NCI-H524 treated with DMSO at 0.1 percent for 48 hours (cell line): ENCODE measurements around the gene MAGEA9.
"Not testable (repeated sequence)": the region's sequence is repeated elsewhere in the genome, so short reads cannot be mapped to it uniquely, and the experiment has no call there.

ENCODE experiments used
- DNase-seq: peaks from one replicate; lab custom pipeline; 2025; lab: John Stamatoyannopoulos, UW

Gene MAGEA9, protein sequence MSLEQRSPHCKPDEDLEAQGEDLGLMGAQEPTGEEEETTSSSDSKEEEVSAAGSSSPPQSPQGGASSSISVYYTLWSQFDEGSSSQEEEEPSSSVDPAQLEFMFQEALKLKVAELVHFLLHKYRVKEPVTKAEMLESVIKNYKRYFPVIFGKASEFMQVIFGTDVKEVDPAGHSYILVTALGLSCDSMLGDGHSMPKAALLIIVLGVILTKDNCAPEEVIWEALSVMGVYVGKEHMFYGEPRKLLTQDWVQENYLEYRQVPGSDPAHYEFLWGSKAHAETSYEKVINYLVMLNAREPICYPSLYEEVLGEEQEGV

GRCh38 chrX:149781727-149782126 lies at the start of gene MAGEA9:
MAGEA9 (plus strand) TSS chrX:149781930; CDS start chrX:149786211, 4,281 bp downstream.
- DNase-seq = not testable (repeated sequence)

- not testable (repeated sequence) for DNase-seq
Observed at GRCh38 chrX:149742269-149742668, 39.5 kb upstream of the MAGEA9 start.

DNA sequence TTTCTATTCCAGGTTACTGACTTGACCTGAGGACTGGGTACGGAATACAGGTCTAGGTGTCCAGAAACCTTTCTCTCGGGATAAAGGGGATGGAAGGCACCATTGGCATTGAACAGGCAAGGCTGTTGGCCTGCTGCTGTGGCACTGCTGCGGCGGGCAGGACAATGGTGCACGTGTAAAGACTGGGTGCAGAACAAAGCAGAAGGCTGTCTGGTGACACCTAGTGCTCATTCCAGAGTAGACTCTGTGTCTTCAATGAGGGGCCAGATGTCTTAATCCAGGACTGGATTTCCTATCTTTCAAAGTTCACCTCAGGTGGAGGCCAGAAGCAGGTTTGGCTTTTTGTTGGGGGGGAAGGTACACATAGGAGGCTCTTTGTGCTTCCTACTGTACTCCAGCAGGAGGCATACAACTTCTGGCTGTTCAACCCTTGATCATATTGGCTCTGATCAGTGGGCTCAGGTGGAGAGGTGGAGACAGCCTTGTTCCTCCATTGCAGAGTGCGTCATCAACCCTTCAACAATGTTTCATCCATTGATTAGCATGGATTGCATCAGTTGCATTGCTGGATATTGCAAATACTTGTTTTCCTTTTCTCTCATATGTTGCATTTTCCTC lies 35.2 kb upstream of the MAGEA9 start:
- not testable (repeated sequence) for DNase-seq

DNA sequence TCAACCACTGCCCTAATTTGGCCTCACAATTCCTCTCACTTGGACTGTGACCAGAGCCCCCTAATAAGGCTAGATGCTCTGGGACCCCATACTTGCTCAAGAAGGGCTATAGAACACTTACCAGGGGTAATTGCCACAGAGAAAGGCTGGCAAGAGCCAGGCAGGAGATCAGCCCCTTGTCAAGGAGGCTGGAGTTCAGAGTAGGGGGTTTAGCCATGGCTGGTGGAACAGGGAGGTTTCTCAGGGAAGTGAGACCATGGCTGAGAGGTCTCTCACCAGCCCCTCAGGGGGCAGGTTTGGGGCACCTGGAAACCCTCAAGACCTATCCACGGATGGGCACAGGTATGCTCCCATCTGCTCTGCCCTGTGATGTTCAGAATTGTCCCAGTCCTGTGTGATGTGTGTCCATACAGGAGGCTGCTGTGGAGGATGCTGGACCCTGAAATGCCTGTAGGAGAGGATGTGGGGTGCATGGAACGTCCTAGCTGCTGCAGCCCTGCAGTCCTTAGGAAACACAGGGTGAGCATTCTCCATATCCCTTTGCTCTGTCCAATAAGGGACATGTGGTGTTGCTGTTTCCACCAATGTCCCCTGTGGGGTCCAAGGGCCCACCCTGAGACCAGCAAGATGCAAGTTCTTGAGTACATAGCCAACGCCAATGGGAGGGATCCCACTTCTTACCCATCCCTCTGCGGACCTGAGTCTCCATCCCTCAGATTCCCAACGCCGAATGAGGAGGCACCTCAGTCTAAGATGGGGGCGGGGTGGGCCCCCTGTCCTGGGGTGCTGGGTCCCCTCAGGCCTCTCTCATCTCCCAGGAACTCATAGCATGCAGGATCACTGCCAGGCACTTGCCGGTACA lies 24.3 kb upstream of the MAGEA9 start:
- no peak for DNase-seq

DNA sequence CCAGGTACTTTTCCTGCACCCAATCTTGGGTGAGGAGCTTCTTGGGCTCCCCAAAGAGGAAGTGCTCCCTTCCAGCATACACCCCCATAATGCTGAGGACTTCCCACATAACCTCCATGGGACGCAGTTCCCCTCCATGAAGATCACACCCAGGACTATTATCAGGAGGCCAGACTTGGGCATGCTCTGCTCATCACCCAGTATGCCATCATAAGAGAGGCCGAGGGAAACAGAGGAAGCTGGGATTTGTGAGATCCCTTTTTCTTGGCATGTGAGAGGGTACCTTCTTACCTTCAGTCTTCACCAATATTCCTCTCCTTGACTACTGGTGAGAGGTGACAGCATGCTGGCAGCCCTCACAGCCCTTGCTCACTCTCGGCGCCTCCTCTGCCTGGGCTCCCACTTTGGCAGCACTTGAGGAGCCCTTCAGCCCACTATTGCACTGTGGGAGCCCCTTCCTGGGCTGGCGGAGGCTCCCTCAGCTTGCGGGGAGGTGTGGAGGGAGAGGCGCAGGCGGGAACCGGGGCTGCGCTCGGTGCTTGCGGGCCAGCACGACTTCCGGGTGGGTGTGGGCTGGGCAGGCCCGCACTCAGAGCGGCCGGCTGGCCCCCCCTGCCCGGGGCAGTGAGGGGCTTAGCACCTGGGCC lies 23.5 kb upstream of the MAGEA9 start:
- DNase-seq = no peak

GRCh38 chrX:149758715-149759078 lies 23.0 kb upstream of the MAGEA9 start:
- not testable (repeated sequence) for DNase-seq

- no peak for DNase-seq
Observed at GRCh38 chrX:149759824-149760223, 21.9 kb upstream of the MAGEA9 start.

DNA sequence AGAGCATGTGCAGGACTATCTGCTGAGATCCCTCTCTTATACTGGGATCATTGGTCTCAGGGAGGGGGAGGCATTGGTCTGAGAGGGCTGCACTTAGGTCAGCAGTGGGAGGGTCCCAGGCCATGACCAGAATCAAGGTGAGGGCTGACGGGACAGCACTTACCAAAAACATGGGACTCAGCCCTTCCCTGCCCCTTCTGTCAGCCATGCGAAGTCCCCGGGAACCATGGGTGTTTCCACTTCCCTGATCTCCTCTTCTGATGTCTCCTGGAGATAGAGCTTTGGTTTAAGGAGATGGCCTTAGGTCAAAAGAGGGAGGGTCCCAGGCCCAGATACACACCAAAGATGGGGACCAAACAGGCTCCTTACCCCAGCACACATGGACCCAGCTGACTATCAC lies 20.8 kb upstream of the MAGEA9 start:
- DNase-seq = no peak

DNA sequence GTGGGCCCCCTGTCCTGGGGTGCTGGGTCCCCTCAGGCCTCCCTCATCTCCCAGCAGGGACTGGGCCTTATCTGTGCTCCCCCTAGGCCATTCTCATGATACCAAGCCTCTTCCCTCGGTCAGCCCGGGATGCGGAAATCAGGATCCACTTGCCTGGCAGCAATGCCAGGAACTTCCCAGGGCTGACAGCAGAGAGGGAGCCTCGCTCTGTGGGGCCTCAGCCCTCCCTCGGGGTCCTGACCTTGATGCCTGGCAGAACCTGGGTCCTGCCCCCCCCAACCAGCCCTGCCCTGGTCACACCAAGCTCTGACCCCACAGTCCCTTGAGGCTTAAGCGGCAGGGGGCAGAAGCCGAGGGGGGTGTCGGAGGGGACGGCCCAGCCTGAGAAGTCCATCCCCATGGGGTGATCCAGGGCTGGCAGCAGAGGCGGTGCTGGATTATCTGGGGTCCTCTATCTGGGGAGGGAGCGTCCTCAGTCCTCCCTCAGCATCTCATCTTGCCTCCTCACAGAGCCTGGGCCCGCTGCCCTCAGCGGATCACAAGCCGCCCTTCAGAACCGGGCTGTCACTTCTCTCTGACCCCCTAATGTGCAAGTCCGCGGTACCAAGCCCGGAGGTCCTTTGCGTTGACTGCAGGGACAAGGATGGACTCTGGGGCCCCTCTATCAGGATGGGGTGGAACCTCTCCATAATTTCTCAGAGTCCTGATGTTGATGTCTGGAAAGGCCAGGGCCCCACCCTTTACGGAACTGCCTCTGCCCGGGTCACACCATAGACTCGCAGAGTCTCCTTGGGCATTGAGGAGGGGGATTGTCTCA lies 19.7 kb upstream of the MAGEA9 start:
- DNase-seq = not testable (repeated sequence)

GRCh38 chrX:149762696-149763614 lies 18.8 kb upstream of the MAGEA9 start:
- no peak for DNase-seq

DNA sequence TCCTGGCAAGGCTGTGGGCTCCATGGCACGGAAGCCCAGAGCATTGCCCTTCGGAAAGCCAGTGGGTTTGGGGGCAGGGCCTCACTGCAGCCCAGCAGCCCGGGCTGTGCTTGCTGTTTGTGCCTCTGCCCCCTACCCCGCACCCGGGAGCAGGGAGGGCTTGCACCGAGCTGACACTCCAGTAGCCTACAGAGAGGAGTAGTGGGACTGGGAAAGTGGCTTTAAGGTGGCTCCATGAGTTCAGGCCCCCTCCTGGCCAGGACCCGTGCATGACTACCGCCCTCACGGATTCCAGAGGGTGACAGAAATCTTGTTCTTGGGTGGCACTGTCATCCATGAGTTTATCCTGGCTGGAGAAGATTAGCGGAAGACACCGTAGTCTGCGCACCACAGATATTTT lies 11.4 kb upstream of the MAGEA9 start:
- not testable (repeated sequence) for DNase-seq

GRCh38 chrX:149773026-149773425 lies 8.7 kb upstream of the MAGEA9 start:
- DNase-seq = not testable (repeated sequence)

DNA sequence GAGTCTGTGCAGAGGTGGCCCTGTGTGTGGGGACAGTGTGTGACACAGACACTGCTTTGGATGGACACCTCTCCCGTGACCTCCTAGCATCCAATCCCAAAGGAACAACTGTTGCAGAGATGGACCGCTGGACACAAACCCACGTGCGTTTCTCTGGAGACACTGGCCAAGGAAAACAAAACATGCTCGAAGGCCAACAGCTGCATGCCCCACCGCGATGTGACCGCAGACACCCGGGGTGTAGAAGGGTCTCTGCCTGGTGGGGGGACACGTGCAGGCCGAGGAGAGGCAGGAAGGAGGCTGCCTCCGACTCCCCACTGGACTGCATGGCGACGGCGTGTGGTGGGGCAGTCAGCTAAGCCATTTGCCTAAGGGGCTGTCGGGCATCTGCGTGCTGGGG lies 8.0 kb upstream of the MAGEA9 start, which contains the start of gene HSFX1:
Gene HSFX1, plus strand, starts transcription at position 301 of the 400 bp plus-strand sequence. CDS start 614 bp downstream, outside the sequence.
- DNase-seq = not testable (repeated sequence)

GRCh38 chrX:149777999-149778398 lies 3.7 kb upstream of the MAGEA9 start:
- DNase-seq = not testable (repeated sequence)

- DNase-seq = not testable (repeated sequence)
Observed at GRCh38 chrX:149795531-149795930, 13.8 kb downstream of the MAGEA9 start.

DNA sequence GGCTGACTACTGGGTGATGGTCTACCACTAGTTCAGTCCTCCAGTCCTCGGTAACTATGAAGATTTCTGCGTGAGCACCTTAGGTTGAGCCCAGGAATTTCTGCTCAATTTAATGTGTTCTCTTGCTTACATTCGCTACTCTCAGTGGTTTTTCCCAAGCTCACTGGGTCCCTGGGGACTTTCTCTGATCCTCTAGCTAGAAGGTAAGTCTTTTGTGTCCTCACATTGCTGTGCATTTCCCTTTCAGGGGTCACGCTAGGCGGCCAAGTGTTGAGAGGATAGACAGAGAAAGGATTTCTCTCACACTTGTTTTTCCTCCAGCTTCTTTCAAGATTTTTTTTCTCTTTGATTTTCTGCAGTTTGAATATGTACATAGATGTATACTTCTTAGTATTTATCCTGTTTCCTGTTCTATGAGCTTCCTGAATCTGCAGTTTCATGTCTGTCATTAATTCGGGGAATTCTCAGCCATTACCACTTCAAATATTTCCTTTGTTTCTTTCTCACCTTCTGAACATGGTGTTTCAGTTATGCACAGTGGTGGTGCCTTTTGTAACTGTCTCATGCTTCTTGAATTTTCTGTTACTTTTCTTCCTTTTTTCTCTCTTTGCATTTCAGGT lies 17.5 kb downstream of the MAGEA9 start:
- no peak for DNase-seq

DNA sequence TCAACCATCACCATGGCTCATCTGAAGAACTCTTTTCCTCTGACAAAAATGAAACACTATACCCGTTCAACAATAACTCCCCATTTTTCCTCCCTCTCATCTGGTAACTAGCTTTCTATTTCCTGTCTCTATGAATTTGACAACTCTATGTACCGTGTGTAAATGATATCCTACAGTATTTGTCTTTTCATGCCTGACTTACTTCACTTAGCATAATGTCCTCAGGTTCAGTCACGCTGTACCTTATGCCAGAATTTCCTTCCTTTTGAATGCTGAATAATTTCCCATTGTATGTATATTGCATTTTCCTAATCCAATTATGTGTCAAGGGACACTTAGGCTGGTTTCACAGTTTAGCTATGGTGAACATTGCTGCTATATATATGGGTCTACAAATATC lies 18.2 kb downstream of the MAGEA9 start:
- no peak for DNase-seq

DNA sequence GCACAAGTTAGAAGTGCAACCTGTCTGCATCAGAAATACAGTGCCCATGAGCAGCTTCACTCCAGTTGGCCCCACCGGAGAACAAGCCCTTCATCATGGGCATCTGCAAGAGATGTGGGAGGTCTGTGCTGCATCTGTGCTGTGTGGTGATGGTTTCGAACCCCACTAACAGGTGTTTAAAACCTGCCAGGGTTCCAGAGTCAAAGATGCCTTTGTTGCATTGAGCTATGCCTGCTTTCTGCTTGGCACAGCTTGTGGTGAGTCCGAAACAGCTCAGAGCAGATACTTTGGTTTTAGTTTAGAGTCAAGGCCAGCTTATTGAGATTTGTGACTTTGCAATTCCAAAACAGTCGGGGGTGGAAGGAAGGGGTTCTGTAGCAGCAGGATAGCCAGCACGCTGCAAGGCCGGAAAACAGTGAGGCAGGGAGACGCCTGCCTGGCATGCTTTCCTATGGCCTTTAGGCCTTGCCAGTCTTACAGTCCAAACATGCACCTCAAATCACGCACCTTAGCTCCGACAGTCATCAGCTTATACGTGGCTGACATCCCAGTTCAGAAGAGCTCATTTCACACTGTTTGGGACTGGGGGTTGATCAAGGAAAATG lies 21.8 kb downstream of the MAGEA9 start:
- DNase-seq = no peak

DNA sequence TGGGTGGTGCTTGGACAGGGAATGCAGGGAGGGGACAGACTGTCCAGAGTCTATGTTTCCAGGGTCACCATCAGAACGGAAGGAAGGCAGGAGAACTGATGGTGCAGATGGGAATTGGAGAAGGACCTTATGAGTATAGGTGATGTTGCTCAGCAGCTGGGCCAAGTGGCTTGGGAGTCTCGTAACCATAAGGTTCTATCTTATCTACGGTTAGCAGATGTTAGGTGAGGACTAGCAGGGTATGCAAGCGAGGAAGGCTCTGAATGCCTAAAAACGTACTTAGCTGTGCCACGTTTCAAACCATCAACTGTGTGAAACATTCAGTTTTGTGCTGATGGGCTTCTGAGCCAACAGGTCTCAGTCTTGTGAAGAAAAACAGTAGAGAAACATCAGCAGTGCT lies 22.4 kb downstream of the MAGEA9 start:
- no peak for DNase-seq
